Activated naive CD4-positive, alpha-beta T cell treated with anti-CD3 and anti-CD28 coated beads for 36 hours (primary cell): ENCODE measurements around the gene PDIA6. TPM values are rescaled to one million over a fixed set of nuclear protein-coding genes. Genes with fewer than 3 reads are reported as not detected.
"Not testable (repeated sequence)": the region's sequence is repeated elsewhere in the genome, so short reads cannot be mapped to it uniquely, and the experiment has no call there.

ENCODE experiments used
- CTCF ChIA-PET: fragments of 350-600 bp; sonication (Branson Sonifier 250); formaldehyde crosslinking; loops from one replicate; lab custom pipeline; 2021; ENCODE audit warnings: antibody characterized with exemption; lab: Charles Lee
- DNase-seq: peaks from one replicate; pipeline ENCODE4 v3.0.0-alpha.2; 2020
- H3K27ac Mint-ChIP-seq: one replicate; pipeline ENCODE4 v1.8.0; 2021; ENCODE audit warnings: mild to moderate bottlenecking, mixed read lengths
- H3K27me3 Mint-ChIP-seq: one replicate; pipeline ENCODE4 v1.8.0; 2021; ENCODE audit warnings: low read depth, mixed read lengths
- H3K36me3 Mint-ChIP-seq: one replicate; pipeline ENCODE4 v1.8.0; 2021; ENCODE audit warnings: low read depth, mixed read lengths
- H3K4me1 Mint-ChIP-seq: one replicate; pipeline ENCODE4 v1.8.0; 2021; ENCODE audit warnings: low read depth, mixed read lengths
- H3K4me3 Mint-ChIP-seq: one replicate; pipeline ENCODE4 v1.8.0; 2021; ENCODE audit warnings: mild to moderate bottlenecking, moderate library complexity, mixed read lengths
- H3K9me3 Mint-ChIP-seq: one replicate; pipeline ENCODE4 v1.8.0; 2021; ENCODE audit warnings: mixed read lengths
- intact Hi-C: fragments of 100-400 bp; cut with micrococcal nuclease; formaldehyde crosslinking; loops from one replicate; pipeline ENCODE4 v1.15.1; 2023
- total RNA-seq, 2 experiments: library from RNA; stranded (reverse); gene quantifications; one replicate each; pipeline ENCODE4 v1.2.3, GENCODE V29; 2021

Gene PDIA6
- total RNA-seq, 2 experiments from 2014 or later: 103 to 106 TPM

- Mint-ChIP-seq H3K27me3 (no peaks in the 10 kb centered on the region), H3K4me1 (no peaks in the 10 kb centered on the region), H3K4me3 (no peak overlapping the region), H3K36me3 (no peaks in the 10 kb centered on the region), H3K9me3 (no peaks in the 10 kb centered on the region), H3K27ac (no peak overlapping the region)
- intact Hi-C loops: no loop called here
- CTCF ChIA-PET: interaction anchor here (1.3 kb wide), 1 partner anchor 18 kb away, joined by 6 read pairs; no protein-coding TSS in a partner anchor
- DNase-seq: no peak
Measured at GRCh38 chr2:10817413-10817812, 4.8 kb upstream of the PDIA6 start.

- DNase-seq: no peak
- Mint-ChIP-seq H3K4me1 (peaks cover 18% of the 10 kb centered on the region), H3K36me3 (peaks cover 3% of the 10 kb centered on the region), H3K9me3 (no peaks in the 10 kb centered on the region), H3K4me3 (no peak overlapping the region), H3K27me3 (no peaks in the 10 kb centered on the region), H3K27ac (no peak overlapping the region)
- intact Hi-C loops: loop anchor here (5.0 kb wide), 6 partner anchors 122 to 933 kb away; partner anchors contain the start of genes LPIN1, ODC1, ROCK2 and RRM2
- CTCF ChIA-PET: interaction anchor here (1.5 to 2.4 kb wide), 2 partner anchors 18 kb away, joined by 6 to 7 read pairs; no protein-coding TSS in a partner anchor
Measured at GRCh38 chr2:10814571-10815331, 2.2 kb upstream of the PDIA6 start.

GRCh38 chr2:10814142-10814541 is 1.6 kb upstream of the PDIA6 start:
- no peaks in the 10 kb centered on the region for H3K9me3 Mint-ChIP-seq

GRCh38 chr2:10813163-10814138 is 866 bp upstream of the PDIA6 start:
- CTCF ChIA-PET: interaction anchor here (0.7 to 1.5 kb wide), 2 partner anchors 19 to 22 kb away, joined by 3 to 6 read pairs; no protein-coding TSS in a partner anchor
- peak overlapping the region; percentile 77 for H3K4me3 Mint-ChIP-seq
- H3K36me3 Mint-ChIP-seq, H3K27me3 Mint-ChIP-seq, DNase-seq, H3K9me3 Mint-ChIP-seq: not testable (repeated sequence)
- intact Hi-C loops: loop anchor here (2.0 to 5.0 kb wide), 7 partner anchors 121 to 934 kb away; partner anchors contain the start of genes LPIN1, ODC1, ROCK2 and RRM2
- peaks cover 27% of the 10 kb centered on the region for H3K4me1 Mint-ChIP-seq
- peak overlapping the region; percentile 68 for H3K27ac Mint-ChIP-seq

More at GRCh38 chr2:10814142-10814541, 1.6 kb upstream of the PDIA6 start:
- DNase-seq: no peak
- CTCF ChIA-PET: interaction anchor here (0.7 to 1.5 kb wide), 2 partner anchors 18 to 22 kb away, joined by 3 to 6 read pairs; no protein-coding TSS in a partner anchor
- Mint-ChIP-seq H3K27ac (no peak overlapping the region), H3K36me3 (peaks cover 3% of the 10 kb centered on the region), H3K4me1 (peaks cover 21% of the 10 kb centered on the region), H3K4me3 (no peak overlapping the region), H3K27me3 (no peaks in the 10 kb centered on the region)
- intact Hi-C loops: loop anchor here (5.0 kb wide), 6 partner anchors 122 to 933 kb away; partner anchors contain the start of genes LPIN1, ODC1, ROCK2 and RRM2

GRCh38 chr2:10811517-10811916 is 1.1 kb downstream of the PDIA6 start:
- Mint-ChIP-seq H3K27me3 (no peaks in the 10 kb centered on the region), H3K27ac (peak overlapping the region; percentile 85), H3K36me3 (peaks cover 11% of the 10 kb centered on the region), H3K4me1 (peaks cover 41% of the 10 kb centered on the region), H3K4me3 (peak overlapping the region; percentile 85), H3K9me3 (no peaks in the 10 kb centered on the region)
- no peak for DNase-seq
- intact Hi-C loops: loop anchor here (5.0 kb wide), 6 partner anchors 119 to 936 kb away; partner anchors contain the start of genes LPIN1, ODC1, ROCK2 and RRM2
- CTCF ChIA-PET: interaction anchor here (1.5 kb wide), 1 partner anchor 313 kb away, joined by 6 read pairs; no protein-coding TSS in a partner anchor

- Mint-ChIP-seq H3K36me3 (peaks cover 11% of the 10 kb centered on the region), H3K27ac (peak overlapping the region; percentile 85), H3K9me3 (no peaks in the 10 kb centered on the region), H3K4me3 (peak overlapping the region; percentile 85), H3K27me3 (no peaks in the 10 kb centered on the region), H3K4me1 (peaks cover 41% of the 10 kb centered on the region)
- intact Hi-C loops: loop anchor here (5.0 kb wide), 6 partner anchors 118 to 937 kb away; partner anchors contain the start of genes LPIN1, ODC1, ROCK2 and RRM2
- CTCF ChIA-PET: no interaction called here
- no peak for DNase-seq
Measured at GRCh38 chr2:10810202-10811161, 2.1 kb downstream of the PDIA6 start.

GRCh38 chr2:10806543-10806942 is 6.0 kb downstream of the PDIA6 start:
- no peak overlapping the region for H3K27ac Mint-ChIP-seq
- CTCF ChIA-PET: no interaction called here

GRCh38 chr2:10805990-10806389 is 6.6 kb downstream of the PDIA6 start:
- DNase-seq, CTCF ChIA-PET, intact Hi-C loops, H3K9me3 Mint-ChIP-seq, H3K27ac Mint-ChIP-seq, H3K27me3 Mint-ChIP-seq, H3K4me3 Mint-ChIP-seq: not testable (repeated sequence)
- H3K4me1 Mint-ChIP-seq: peaks cover 40% of the 10 kb centered on the region
- H3K36me3 Mint-ChIP-seq: peaks cover 16% of the 10 kb centered on the region

More at GRCh38 chr2:10806543-10806942, 6.0 kb downstream of the PDIA6 start:
- Mint-ChIP-seq H3K4me1 (peaks cover 45% of the 10 kb centered on the region), H3K36me3 (peaks cover 14% of the 10 kb centered on the region), H3K4me3 (no peak overlapping the region), H3K9me3 (no peaks in the 10 kb centered on the region), H3K27me3 (no peaks in the 10 kb centered on the region)
- intact Hi-C loops: no loop called here
- no peak for DNase-seq

GRCh38 chr2:10802657-10803056 is 9.9 kb downstream of the PDIA6 start:
- Mint-ChIP-seq H3K4me1 (peaks cover 12% of the 10 kb centered on the region), H3K27me3 (no peaks in the 10 kb centered on the region), H3K36me3 (peaks cover 14% of the 10 kb centered on the region), H3K4me3 (no peak overlapping the region), H3K27ac (no peak overlapping the region), H3K9me3 (no peaks in the 10 kb centered on the region)
- DNase-seq: no peak
- CTCF ChIA-PET: interaction anchor here (0.6 to 1.3 kb wide), 3 partner anchors 10 to 184 kb away, joined by 3 to 4 read pairs (median 3); no protein-coding TSS in a partner anchor
- intact Hi-C loops: no loop called here

GRCh38 chr2:10800163-10800562 is 12.4 kb downstream of the PDIA6 start:
- intact Hi-C loops: no loop called here
- H3K4me1 Mint-ChIP-seq: peaks cover 17% of the 10 kb centered on the region
- CTCF ChIA-PET: no interaction called here
- no peak for DNase-seq
- H3K36me3 Mint-ChIP-seq: peaks cover 18% of the 10 kb centered on the region
- no peaks in the 10 kb centered on the region for H3K27me3 Mint-ChIP-seq
- no peak overlapping the region for H3K27ac Mint-ChIP-seq
- H3K4me3 Mint-ChIP-seq: no peak overlapping the region
- H3K9me3 Mint-ChIP-seq: no peaks in the 10 kb centered on the region

- no peak for DNase-seq
- Mint-ChIP-seq H3K36me3 (peaks cover 20% of the 10 kb centered on the region), H3K4me1 (peaks cover 17% of the 10 kb centered on the region), H3K4me3 (no peak overlapping the region), H3K27ac (no peak overlapping the region), H3K27me3 (no peaks in the 10 kb centered on the region), H3K9me3 (no peaks in the 10 kb centered on the region)
- intact Hi-C loops: no loop called here
- CTCF ChIA-PET: no interaction called here
Measured at GRCh38 chr2:10798783-10799182, 13.8 kb downstream of the PDIA6 start.
